Putamen (tissue), 1 donor: ENCODE data around the gene PKNOX2.

Experiments used
- DNase-seq: peaks from one replicate; pipeline ENCODE4 v3.0.0-alpha.2; 2016; ENCODE audit warnings: low spot score

Gene PKNOX2

GRCh38 chr11:125286486-125286885 is 121.9 kb downstream of the PKNOX2 start:
- DNase-seq = no peak

- DNase-seq = no peak
Measured at GRCh38 chr11:125287491-125288210, 123.1 kb downstream of the PKNOX2 start.

- no peak for DNase-seq
Measured at GRCh38 chr11:125289419-125290098, 125.0 kb downstream of the PKNOX2 start.

GRCh38 chr11:125290263-125290662 is 125.7 kb downstream of the PKNOX2 start:
- no peak for DNase-seq

- DNase-seq = no peak
Measured at GRCh38 chr11:125292100-125292499, 127.5 kb downstream of the PKNOX2 start.

GRCh38 chr11:125293596-125293995 is 129.0 kb downstream of the PKNOX2 start:
- no peak for DNase-seq

- DNase-seq = no peak
Measured at GRCh38 chr11:125295931-125296330, 131.4 kb downstream of the PKNOX2 start.

- no peak for DNase-seq
Measured at GRCh38 chr11:125297346-125297915, 132.9 kb downstream of the PKNOX2 start.

- DNase-seq = no peak
Measured at GRCh38 chr11:125299061-125299615, 134.6 kb downstream of the PKNOX2 start.

GRCh38 chr11:125299821-125300220 is 135.3 kb downstream of the PKNOX2 start:
- DNase-seq = no peak

- DNase-seq = no peak
Measured at GRCh38 chr11:125300791-125301218, 136.3 kb downstream of the PKNOX2 start.

- DNase-seq = no peak
Measured at GRCh38 chr11:125301346-125301745, 136.8 kb downstream of the PKNOX2 start.

GRCh38 chr11:125303186-125303585 is 138.6 kb downstream of the PKNOX2 start:
- no peak for DNase-seq

GRCh38 chr11:125303694-125304093 is 139.1 kb downstream of the PKNOX2 start:
- no peak for DNase-seq

- no peak for DNase-seq
Measured at GRCh38 chr11:125304136-125304535, 139.6 kb downstream of the PKNOX2 start.

GRCh38 chr11:125304876-125305275 is 140.3 kb downstream of the PKNOX2 start:
- no peak for DNase-seq

GRCh38 chr11:125305345-125305744 is 140.8 kb downstream of the PKNOX2 start:
- DNase-seq = no peak

- DNase-seq = no peak
Measured at GRCh38 chr11:125306476-125306875, 141.9 kb downstream of the PKNOX2 start.

- no peak for DNase-seq
Measured at GRCh38 chr11:125308246-125308645, 143.7 kb downstream of the PKNOX2 start.

GRCh38 chr11:125312391-125312790 is 147.8 kb downstream of the PKNOX2 start:
- DNase-seq = no peak

GRCh38 chr11:125312812-125313211 is 148.3 kb downstream of the PKNOX2 start:
- DNase-seq = no peak

GRCh38 chr11:125313271-125314219 is 149.0 kb downstream of the PKNOX2 start:
- no peak for DNase-seq
